Endothelial cell of umbilical vein (primary cell): ENCODE measurements around the gene GSN. TPM values are rescaled to one million over a fixed set of nuclear protein-coding genes. Genes with fewer than 3 reads are reported as not detected.

ENCODE experiments used
- BruUV-seq: library from RNA; stranded (reverse); fragments of 400-500 nt; replicated peaks from 2 replicates; lab custom pipeline; 2021; lab: Mats Ljungman, UMichigan
- CTCF ChIA-PET: fragments of 300-600, 350-600 bp; sonication (Branson Sonifier 250); formaldehyde crosslinking; loops from one replicate; lab custom pipeline; 2021; ENCODE audit warnings: antibody characterized with exemption, inconsistent platforms; lab: Charles Lee
- POLR2A ChIA-PET: fragments of 300-600, 350-600 bp; sonication (Branson Sonifier 250); formaldehyde crosslinking; loops from one replicate; lab custom pipeline; 2021; ENCODE audit warnings: antibody characterized with exemption, inconsistent platforms; lab: Charles Lee
- DNase-seq: peaks from one replicate; pipeline ENCODE4 v3.0.0-alpha.2; 2011; ENCODE audit warnings: low read depth, low spot score
- FAIRE-seq: peaks from 2 replicates; lab custom pipeline; 2011; peaks lifted over from hg19 to GRCh38; lab: Jason Lieb, UNC
- H2AFZ ChIP-seq: 2 replicates; pipeline ENCODE4 v1.6.0; 2012; ENCODE audit warnings: low read depth, low read length, control low read depth, inconsistent platforms
- H3K27ac ChIP-seq: 2 replicates; pipeline ENCODE4 v1.5.1; 2011; ENCODE audit warnings: low read depth, mild to moderate bottlenecking, control low read depth, low read length, moderate library complexity; ENCODE audit not compliant: insufficient read depth
- H3K27me3 ChIP-seq, 2 experiments: 2 replicates each; pipeline versions ENCODE4 v1.6.0 to v1.6.1; 2011; ENCODE audit warnings: low read length in 2 of 2, mixed read lengths in 1 of 2; ENCODE audit not compliant: control insufficient read depth in 2 of 2, insufficient read depth in 2 of 2
- H3K36me3 ChIP-seq, 2 experiments: 2 replicates in 1 of 2; 3 replicates in 1 of 2; pipeline ENCODE4 v1.5.1; 2011; ENCODE audit warnings: low read length in 2 of 2, mild to moderate bottlenecking in 1 of 2, moderate library complexity in 1 of 2; ENCODE audit not compliant: control insufficient read depth in 2 of 2, insufficient read depth in 2 of 2; ENCODE audit errors: extremely low read depth in 1 of 2
- H3K4me1 ChIP-seq: 3 replicates; pipeline ENCODE4 v1.5.1; 2011; ENCODE audit warnings: mild to moderate bottlenecking, low read length; ENCODE audit not compliant: control insufficient read depth, insufficient read depth; ENCODE audit errors: extremely low read depth
- H3K4me2 ChIP-seq: 2 replicates; pipeline ENCODE4 v1.6.1; 2011; ENCODE audit warnings: low read length, control low read depth, mixed read lengths; ENCODE audit not compliant: insufficient read depth
- H3K4me3 ChIP-seq, 3 experiments: fragments of 200-600 bp in 1 of 3; sonication (generic), shearing (Covaris generic) in 1 of 3; replicated peaks in 1 of 3; 2 replicates each; pipeline ENCODE4 v1.5.1; 2011 to 2016; ENCODE audit warnings: control low read depth in 3 of 3, low read length in 3 of 3, mild to moderate bottlenecking in 2 of 3, inconsistent platforms in 1 of 3, low read depth in 1 of 3, moderate library complexity in 1 of 3; ENCODE audit not compliant: insufficient read depth in 1 of 3
- H3K79me2 ChIP-seq: 2 replicates; pipeline ENCODE4 v1.6.0; 2012; ENCODE audit warnings: low read length, inconsistent platforms; ENCODE audit not compliant: control insufficient read depth, insufficient read depth
- H3K9ac ChIP-seq: replicated peaks from 2 replicates; pipeline ENCODE3; 2011; ENCODE audit warnings: low read length, control low read depth; ENCODE audit not compliant: insufficient read depth; ENCODE audit errors: extremely low read depth
- H3K9me1 ChIP-seq: replicated peaks from 3 replicates; pipeline ENCODE4 v1.6.0; 2011; ENCODE audit warnings: mild to moderate bottlenecking, low read length; ENCODE audit not compliant: control insufficient read depth, insufficient read depth; ENCODE audit errors: extremely low read depth
- H3K9me3 ChIP-seq: replicated peaks from 2 replicates; pipeline ENCODE4 v1.5.1; 2012; ENCODE audit warnings: low read length, inconsistent platforms; ENCODE audit not compliant: control insufficient read depth, insufficient read depth
- H4K20me1 ChIP-seq: replicated peaks from 2 replicates; pipeline ENCODE3; 2011; ENCODE audit warnings: mild to moderate bottlenecking, low read length; ENCODE audit not compliant: control insufficient read depth, insufficient read depth; ENCODE audit errors: extremely low read depth
- CTCF ChIP-seq, 2 donors: IDR thresholded peaks; 1 replicate in 1 of 2; 2 replicates in 1 of 2; pipeline ENCODE4 v1.5.1; 2011; ENCODE audit warnings: low read length in 2 of 2, mild to moderate bottlenecking in 2 of 2, moderate library complexity in 2 of 2, control low read depth in 1 of 2, inconsistent platforms in 1 of 2, low read depth in 1 of 2; ENCODE audit not compliant: insufficient read depth in 1 of 2; ENCODE audit errors: extremely low read depth in 1 of 2
- EZH2 ChIP-seq: IDR thresholded peaks from 2 replicates; pipeline ENCODE4 v1.6.1; 2012; ENCODE audit warnings: borderline replicate concordance, low read depth, mild to moderate bottlenecking, moderate library complexity, low read length, inconsistent platforms; ENCODE audit not compliant: severe bottlenecking
- FOS ChIP-seq: IDR thresholded peaks from 2 replicates; pipeline ENCODE4 v1.6.1; 2011; ENCODE audit warnings: mild to moderate bottlenecking, low read length, moderate library complexity, borderline replicate concordance; ENCODE audit not compliant: insufficient read depth
- GATA2 ChIP-seq: IDR thresholded peaks from 2 replicates; pipeline ENCODE4 v1.7.0; 2011; ENCODE audit warnings: low read depth, mild to moderate bottlenecking, moderate library complexity, mixed read lengths, low read length; ENCODE audit not compliant: insufficient read length, insufficient read depth
- JUN ChIP-seq: IDR thresholded peaks from 2 replicates; pipeline ENCODE4 v1.6.1; 2011; ENCODE audit warnings: borderline replicate concordance, low read depth; ENCODE audit not compliant: insufficient read length, insufficient read depth
- MYC ChIP-seq: IDR thresholded peaks from one replicate; pipeline ENCODE4 v1.6.1; 2011; ENCODE audit warnings: mild to moderate bottlenecking, low read depth, low read length
- POLR2AphosphoS5 ChIP-seq: IDR thresholded peaks from 2 replicates; pipeline ENCODE4 v1.6.1; 2012; ENCODE audit warnings: low read depth, mild to moderate bottlenecking, control low read depth, low read length, moderate library complexity; ENCODE audit not compliant: insufficient read depth
- dilution Hi-C: fragments of 300-500 bp; cut with MboI; formaldehyde crosslinking; loops from one replicate; pipeline ENCODE4 v1.15.0; 2019; ENCODE audit warnings: low sequenced_read_pairs; ENCODE audit not compliant: extremely low pct_ligation_motif_present
- intact Hi-C: fragments of 100-400 bp; cut with micrococcal nuclease; formaldehyde crosslinking; loops from one replicate; pipeline ENCODE4 v1.10.0; 2022
- polyA plus RNA-seq, 4 experiments: library from polyadenylated mRNA; depleted of rRNA in 3 of 4; stranded (reverse) in 3 of 4; unstranded in 1 of 4; fragments of >200 nt; gene quantifications; 2 replicates each; pipeline versions ENCODE4 v1.2.1 to v1.2.3, GENCODE V29; 2011 to 2012; ENCODE audit warnings: missing spikeins in 1 of 4
- total RNA-seq: library from RNA; stranded (reverse); gene quantifications from 2 replicates; pipeline ENCODE4 v1.2.3, GENCODE V29; 2021

The GSN gene
- total and polyA plus RNA-seq, 2 donors (not counting 3 experiments of a cell fraction or from before 2014, with no cell fraction given) = 130 to 232 TPM

- BruUV-seq = no TSS peak
- TF ChIP-seq MYC = no peak
- no peak for TF ChIP-seq JUN
- TF ChIP-seq POLR2AphosphoS5 = no peak
- no peak for TF ChIP-seq FOS
- no peak for TF ChIP-seq GATA2
- TF ChIP-seq EZH2 = no peak
- no peak for TF ChIP-seq CTCF (IDR thresholded peaks at IDR 0.05; ENCODE audit: extremely low read depth in 1 of 2, insufficient read depth in 1 of 2, low read depth in 1 of 2, low read length in 2 of 2)
- ChIA-PET POLR2A (no interaction called here), CTCF (interaction anchor here (1.3 to 1.6 kb wide), 2 partner anchors 45 to 53 kb away, joined by 3 to 4 read pairs; no protein-coding TSS in a partner anchor)
- Histone ChIP-seq H3K4me2 (no peak overlapping the region), H3K9me3 (no peaks in the 10 kb centered on the region), H3K27ac (no peak overlapping the region), H3K79me2 (no peaks in the 10 kb centered on the region), H3K9me1 (no peaks in the 10 kb centered on the region), H3K27me3 (no peaks in the 10 kb centered on the region), H2AFZ (no peak overlapping the region), H3K4me1 (peaks cover 28% of the 10 kb centered on the region), H3K36me3 (peaks cover 2 to 12% of the 10 kb centered on the region in 2 experiments), H3K4me3 (no peak overlapping the region), H4K20me1 (no peaks in the 10 kb centered on the region), H3K9ac (no peak overlapping the region)
- intact Hi-C loops = no loop called here
- no peak for FAIRE-seq
- dilution Hi-C loops = no loop called here
- DNase-seq = no peak
Observed at GRCh38 chr9:121323449-121324151, 55.6 kb downstream of the GSN start.
